Measurements from ENCODE around the gene NEDD4L. TPM values are rescaled to one million over a fixed set of nuclear protein-coding genes. Genes with fewer than 3 reads are reported as not detected.
A peak's percentile ranks its signal among the peaks of the same experiment; 100 is the strongest.
"Not testable (repeated sequence)": the region's sequence is repeated elsewhere in the genome, so short reads cannot be mapped to it uniquely, and the experiment has no call there.

Gene NEDD4L
- 100 to 1,000 TPM in 2 of 8 experiments, 10 to 100 TPM in 6; 51.2 to 394 (median 65.0) TPM for total RNA-seq

DNA sequence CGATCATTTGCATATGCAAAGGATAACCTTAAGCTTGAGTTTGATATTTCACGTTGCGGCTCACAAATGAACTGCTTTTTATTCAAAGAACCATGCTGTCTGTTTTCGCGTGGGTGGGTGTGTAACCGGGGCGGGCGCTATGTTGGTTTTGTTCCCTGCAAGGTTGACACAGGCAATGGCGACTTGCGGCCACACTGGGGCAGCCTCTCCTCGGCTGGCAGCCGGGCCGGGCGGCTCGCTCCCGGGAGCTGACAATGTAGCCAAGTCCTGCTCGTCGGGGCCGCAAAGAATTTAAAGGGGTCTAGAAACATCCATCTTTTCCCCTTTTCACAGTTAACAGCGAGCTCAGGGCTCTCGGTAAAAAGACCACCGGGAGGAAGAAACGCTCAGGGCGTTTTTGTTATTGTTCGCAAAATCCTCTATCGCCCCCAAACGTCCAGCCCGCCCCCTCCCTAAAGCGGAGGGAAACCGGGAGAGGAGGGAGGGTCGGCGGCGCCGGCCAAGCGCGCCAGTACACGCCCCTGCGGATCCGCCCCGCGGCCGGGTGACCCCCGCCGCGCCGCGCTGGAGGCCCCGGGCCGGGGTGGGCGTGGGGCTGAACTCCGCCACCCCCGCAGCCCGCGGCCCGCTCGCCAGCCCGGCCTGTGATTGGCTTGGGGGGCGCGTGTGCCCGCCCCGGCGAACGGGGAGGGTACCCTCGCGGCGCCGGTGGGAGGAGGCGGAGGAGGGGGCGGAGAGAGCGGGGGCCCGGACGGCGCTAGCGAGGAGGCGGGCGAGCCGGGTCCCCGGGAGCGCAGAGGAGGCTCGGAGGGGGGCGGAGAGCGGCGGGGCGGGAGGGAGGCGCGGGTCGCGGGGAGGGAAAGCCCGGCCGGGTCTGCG is at the start of gene NEDD4L:
Gene NEDD4L, plus strand, starts transcription at position 736 of the 879 bp plus-strand sequence. CDS start 435 bp downstream, outside the sequence.
- in situ Hi-C loops (cut with MboI; ENCODE audit: low pct_unique_long_range_greater_than_20kb in 2 of 9, low sequenced_read_pairs in 9 of 9, unreplicated experiment in 9 of 9): loop anchor here in 5 of 9 experiments (25.0 kb wide), 2 partner anchors 156 to 444 kb away; no protein-coding TSS in a partner anchor
- Histone ChIP-seq H3K27ac (peak within 1 kb of the TSS; percentile 64 to 80), H3K4me1 (replicated peaks in 1 of 2) (peaks cover 11 to 15% of the 10 kb centered on the region in 2 donors), H3K4me3 (peak within 1 kb of the TSS; percentile 50 to 87 (median 67))
- peak; percentile 59 to 82 (median 80) for ATAC-seq (replicated peaks in 6 of 8)
- 0 to 3% (median 0%) methylated on average over 1 to 12 of the region's 91 CpGs; no CpG with 5 or more reads in 3 of the 10 experiments for WGBS, 10 experiments

DNA sequence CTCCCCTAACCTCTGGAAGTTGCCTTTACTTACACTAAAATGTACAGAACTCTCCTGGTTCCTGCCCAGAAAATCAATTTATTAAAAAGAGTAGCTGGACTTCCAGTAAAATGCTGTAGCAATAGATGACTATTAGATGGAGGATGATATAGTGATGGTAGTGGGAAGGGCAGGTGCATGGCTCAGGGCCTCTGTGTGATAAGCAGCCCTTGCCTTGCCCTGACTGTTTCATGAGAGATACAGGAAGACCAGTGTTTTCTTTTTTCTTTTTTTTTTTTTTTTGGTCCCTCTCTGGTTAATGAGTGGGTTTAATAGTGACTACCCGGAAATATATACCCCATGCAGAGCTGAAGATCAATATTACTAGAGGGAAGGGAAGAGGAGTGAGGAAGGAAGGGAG is 48.7 kb upstream of the NEDD4L start:
- peaks cover 0 to 4% of the 10 kb centered on the region in 2 donors for H3K4me1 ChIP-seq (replicated peaks in 1 of 2)
- in situ Hi-C loops (cut with MboI; ENCODE audit: low pct_unique_long_range_greater_than_20kb in 2 of 9, low sequenced_read_pairs in 9 of 9, unreplicated experiment in 9 of 9): no loop called here
- no peak for ATAC-seq (replicated peaks in 6 of 8)
- no peak overlapping the region for H3K27ac ChIP-seq
- 13 to 83% (median 57%) methylated on average over 1 of the region's 1 CpG; no CpG with 5 or more reads in 3 of the 10 experiments for WGBS, 10 experiments
- H3K4me3 ChIP-seq: no peak overlapping the region

DNA sequence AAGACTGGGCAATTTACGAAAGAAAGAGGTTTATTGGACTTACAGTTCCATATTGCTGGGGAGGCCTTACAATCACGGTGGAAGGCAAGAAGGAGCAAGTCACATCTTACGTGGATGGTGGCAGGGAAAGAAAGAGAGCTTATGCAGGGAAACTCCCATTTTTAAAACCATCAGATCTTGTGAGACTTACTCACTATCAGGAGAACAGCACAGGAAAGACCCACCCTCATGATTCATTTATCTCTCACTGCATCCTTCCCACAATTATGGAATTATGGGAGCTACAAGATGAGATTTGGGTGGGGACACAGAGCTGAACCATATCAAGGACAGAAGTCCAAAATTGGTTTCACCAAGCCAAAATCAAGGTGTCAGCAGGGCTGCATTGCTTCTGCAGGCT is 47.1 kb upstream of the NEDD4L start:
- H3K4me3 ChIP-seq; H3K4me1 ChIP-seq (replicated peaks in 1 of 2); in situ Hi-C loops (cut with MboI; ENCODE audit: low pct_unique_long_range_greater_than_20kb in 2 of 9, low sequenced_read_pairs in 9 of 9, unreplicated experiment in 9 of 9); H3K27ac ChIP-seq: not testable (repeated sequence)
- ATAC-seq (replicated peaks in 6 of 8): peak in 1 of 8 experiments; percentile 51
- 20 to 100% (median 82%) methylated on average over 1 to 3 of the region's 3 CpGs; no CpG with 5 or more reads in 2 of the 10 experiments for WGBS, 10 experiments

DNA sequence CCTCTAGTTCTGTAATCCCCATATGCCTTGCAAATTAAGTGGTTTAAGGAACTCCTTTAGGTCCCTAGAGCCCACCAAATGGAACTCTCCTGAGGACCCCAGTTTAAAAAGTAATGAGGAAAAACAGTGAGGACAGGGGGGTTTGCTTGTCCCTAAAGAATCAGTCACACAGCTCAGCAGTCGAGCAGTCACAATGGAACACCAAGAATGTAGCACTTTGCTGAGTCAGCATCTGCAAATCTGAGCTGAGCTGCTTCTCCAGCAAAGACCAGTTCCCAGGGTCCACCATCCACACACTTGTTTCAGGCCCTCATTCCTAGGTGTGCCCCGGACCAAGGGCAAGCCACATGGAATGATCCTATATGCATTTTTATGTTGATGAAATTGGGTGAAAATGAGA is 46.2 kb upstream of the NEDD4L start:
- Histone ChIP-seq H3K27ac (no peak overlapping the region), H3K4me3 (no peak overlapping the region), H3K4me1 (replicated peaks in 1 of 2) (peaks cover 0 to 4% of the 10 kb centered on the region in 2 donors)
- WGBS, 10 experiments: 0 to 83% (median 42%) methylated on average over 1 to 2 of the region's 2 CpGs; no CpG with 5 or more reads in 3 of the 10 experiments
- no peak for ATAC-seq (replicated peaks in 6 of 8)
- in situ Hi-C loops (cut with MboI; ENCODE audit: low pct_unique_long_range_greater_than_20kb in 2 of 9, low sequenced_read_pairs in 9 of 9, unreplicated experiment in 9 of 9): no loop called here

DNA sequence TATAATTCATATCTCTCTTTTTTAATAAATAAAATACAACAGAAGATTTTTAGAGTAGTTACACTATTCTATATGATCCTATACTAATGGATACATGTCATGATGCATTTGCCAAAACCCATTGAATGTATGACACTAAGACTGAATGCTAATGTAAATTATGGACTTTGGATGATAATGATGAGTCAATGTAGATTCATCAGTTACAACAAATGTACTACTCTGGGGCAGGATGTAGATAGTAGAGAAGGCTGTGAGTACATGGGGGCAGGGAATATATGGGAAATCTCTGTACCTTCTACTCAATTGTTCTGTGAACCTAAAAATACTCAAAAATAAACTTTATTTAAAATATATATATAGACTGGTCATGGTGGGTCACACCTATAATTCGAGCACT is 45.6 kb upstream of the NEDD4L start:
- WGBS, 10 experiments: 50 to 100% (median 100%) methylated on average over 1 of the region's 1 CpG; no CpG with 5 or more reads in 7 of the 10 experiments
- Histone ChIP-seq H3K4me3 (no peak overlapping the region), H3K4me1 (replicated peaks in 1 of 2) (peaks cover 0 to 4% of the 10 kb centered on the region in 2 donors), H3K27ac (no peak overlapping the region)
- peak in 4 of 8 experiments; percentile 22 to 60 (median 43) for ATAC-seq (replicated peaks in 6 of 8)
- in situ Hi-C loops (cut with MboI; ENCODE audit: low pct_unique_long_range_greater_than_20kb in 2 of 9, low sequenced_read_pairs in 9 of 9, unreplicated experiment in 9 of 9): no loop called here

DNA sequence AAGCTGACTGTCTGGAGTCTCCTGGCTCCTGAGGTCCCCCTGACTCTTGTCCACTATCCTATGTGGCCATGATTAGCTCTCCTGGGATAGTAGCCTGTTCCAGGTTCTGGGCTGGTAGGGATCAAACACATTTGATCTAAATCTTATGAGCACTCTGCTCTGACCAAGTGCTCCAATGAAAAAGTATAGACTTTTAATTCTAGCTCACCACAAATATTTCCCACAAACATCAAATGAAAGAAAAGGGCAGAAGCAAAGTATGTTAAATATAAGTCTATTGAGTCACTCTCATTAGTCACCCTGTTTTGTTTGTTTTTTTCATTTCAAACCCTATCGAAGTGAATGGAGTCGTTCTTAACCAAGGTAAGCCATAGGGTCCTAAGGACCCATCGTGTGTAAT is 39.7 kb upstream of the NEDD4L start:
- in situ Hi-C loops (cut with MboI; ENCODE audit: low pct_unique_long_range_greater_than_20kb in 2 of 9, low sequenced_read_pairs in 9 of 9, unreplicated experiment in 9 of 9): no loop called here
- Histone ChIP-seq H3K4me3 (no peak overlapping the region), H3K4me1 (replicated peaks in 1 of 2) (no peaks in the 10 kb centered on the region), H3K27ac (no peak overlapping the region)
- WGBS, 10 experiments: 4 to 100% (median 72%) methylated on average over 2 to 3 of the region's 3 CpGs; no CpG with 5 or more reads in 3 of the 10 experiments
- peak in 2 of 8 experiments; percentile 73 to 78 for ATAC-seq (replicated peaks in 6 of 8)

DNA sequence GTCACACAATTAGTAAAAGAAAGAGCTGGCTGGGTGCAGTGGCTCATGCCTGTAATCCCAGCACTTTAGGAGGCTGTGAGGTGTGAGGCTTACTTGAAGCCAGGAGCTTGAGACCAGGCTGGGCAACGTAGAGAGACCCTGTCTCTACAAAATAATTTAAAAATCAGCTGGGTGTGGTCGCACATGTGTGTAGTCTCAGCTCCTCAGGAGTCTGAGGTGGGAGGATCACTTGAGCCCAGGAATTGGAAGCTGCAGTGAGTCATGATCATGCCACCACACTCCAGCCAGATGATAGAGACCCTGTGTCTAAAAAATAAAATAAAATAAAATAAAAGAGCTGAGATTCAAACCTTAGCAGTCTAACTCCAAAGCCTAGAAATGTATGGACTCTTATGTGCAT is 39.0 kb upstream of the NEDD4L start:
- in situ Hi-C loops (cut with MboI; ENCODE audit: low pct_unique_long_range_greater_than_20kb in 2 of 9, low sequenced_read_pairs in 9 of 9, unreplicated experiment in 9 of 9): no loop called here
- Histone ChIP-seq H3K4me1 (replicated peaks in 1 of 2) (no peaks in the 10 kb centered on the region), H3K4me3 (no peak overlapping the region), H3K27ac (no peak overlapping the region)
- WGBS, 10 experiments: 0 to 90% (median 75%) methylated on average over 1 to 2 of the region's 2 CpGs; no CpG with 5 or more reads in 3 of the 10 experiments
- ATAC-seq (replicated peaks in 6 of 8): peak in 2 of 8 experiments; percentile 77 to 86

DNA sequence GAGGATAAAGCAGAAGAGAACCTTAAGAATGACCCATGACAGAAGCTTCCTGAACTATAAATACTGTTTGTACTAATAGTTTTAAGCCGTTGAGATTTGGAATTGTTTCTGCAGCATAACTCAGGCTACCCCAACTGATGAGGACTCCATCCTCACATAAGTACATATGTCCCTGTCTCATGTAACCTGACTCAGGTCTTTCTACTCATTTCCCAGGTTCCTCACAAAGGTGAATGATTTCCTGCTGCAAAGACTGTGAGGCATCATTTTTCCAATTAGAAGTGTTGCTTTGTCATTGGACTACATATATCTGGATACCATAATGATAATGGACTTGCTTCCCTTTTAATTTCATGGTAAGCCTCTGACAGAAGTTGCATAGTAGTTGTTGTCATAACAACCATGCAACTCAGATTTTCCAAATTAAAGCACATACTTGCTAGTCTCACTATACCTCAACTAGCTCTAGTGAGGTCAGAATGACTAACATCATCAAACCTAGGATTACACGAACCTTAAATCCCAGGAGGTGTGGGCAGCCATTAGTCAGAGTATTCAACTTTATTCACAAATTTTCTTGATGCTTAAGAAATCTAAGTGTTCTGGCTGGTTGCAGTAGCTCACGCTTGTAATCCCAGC is 38.0 kb upstream of the NEDD4L start:
- in situ Hi-C loops (cut with MboI; ENCODE audit: low pct_unique_long_range_greater_than_20kb in 2 of 9, low sequenced_read_pairs in 9 of 9, unreplicated experiment in 9 of 9): no loop called here
- Histone ChIP-seq H3K4me1 (replicated peaks in 1 of 2) (no peaks in the 10 kb centered on the region), H3K4me3 (no peak overlapping the region), H3K27ac (no peak overlapping the region)
- WGBS, 10 experiments: 38 to 100% (median 69%) methylated on average over 1 to 3 of the region's 3 CpGs; no CpG with 5 or more reads in 2 of the 10 experiments
- peak in 1 of 8 experiments; percentile 9 for ATAC-seq (replicated peaks in 6 of 8)

DNA sequence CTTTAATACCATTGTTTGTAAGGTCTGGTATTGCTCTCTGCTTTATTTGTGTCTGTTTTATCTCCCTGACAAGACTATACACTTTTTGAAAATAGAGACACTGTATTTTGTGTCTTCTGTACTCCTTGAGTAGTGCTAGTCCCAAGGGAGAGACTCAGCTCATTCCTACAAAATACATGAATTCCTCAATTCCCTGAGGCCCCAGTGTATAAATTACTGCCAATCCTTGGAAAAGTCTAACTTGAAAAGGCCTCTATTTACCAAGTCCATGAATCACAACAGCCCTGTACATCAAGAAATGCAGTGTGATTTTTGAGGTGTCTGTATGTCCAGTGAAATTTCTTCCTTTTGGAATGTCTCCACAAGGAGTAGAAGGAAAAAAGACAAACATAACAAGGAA is 34.9 kb upstream of the NEDD4L start:
- no peak overlapping the region for H3K27ac ChIP-seq
- in situ Hi-C loops (cut with MboI; ENCODE audit: low pct_unique_long_range_greater_than_20kb in 2 of 9, low sequenced_read_pairs in 9 of 9, unreplicated experiment in 9 of 9): no loop called here
- H3K4me1 ChIP-seq (replicated peaks in 1 of 2): peaks cover 0 to 3% of the 10 kb centered on the region in 2 donors
- H3K4me3 ChIP-seq: no peak overlapping the region
- no peak for ATAC-seq (replicated peaks in 6 of 8)

DNA sequence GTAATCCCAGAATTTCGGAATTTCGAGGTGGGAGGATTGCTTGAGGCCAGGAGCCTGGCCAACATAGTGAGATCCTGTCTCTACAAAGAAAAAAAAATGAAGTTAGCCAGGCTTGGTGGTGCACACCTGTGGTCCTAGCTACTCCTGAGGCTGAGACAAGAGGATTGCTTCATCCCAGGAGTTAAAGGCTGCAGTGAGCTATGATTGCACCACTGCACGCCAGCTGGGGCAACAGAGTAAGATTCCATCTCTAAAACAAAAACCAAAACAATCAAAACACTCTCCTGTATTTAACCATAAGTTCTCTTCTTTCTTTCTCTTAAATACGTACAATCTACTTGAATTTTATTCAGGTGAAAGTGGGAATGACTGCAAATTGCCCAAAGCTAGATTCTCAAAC is 33.8 kb upstream of the NEDD4L start:
- Histone ChIP-seq H3K27ac (no peak overlapping the region), H3K4me1 (replicated peaks in 1 of 2) (peaks cover 0 to 3% of the 10 kb centered on the region in 2 donors), H3K4me3 (no peak overlapping the region)
- WGBS, 10 experiments: 63 to 94% (median 82%) methylated on average over 1 to 4 of the region's 4 CpGs; no CpG with 5 or more reads in 1 of the 10 experiments
- in situ Hi-C loops (cut with MboI; ENCODE audit: low pct_unique_long_range_greater_than_20kb in 2 of 9, low sequenced_read_pairs in 9 of 9, unreplicated experiment in 9 of 9): no loop called here
- ATAC-seq (replicated peaks in 6 of 8): no peak

DNA sequence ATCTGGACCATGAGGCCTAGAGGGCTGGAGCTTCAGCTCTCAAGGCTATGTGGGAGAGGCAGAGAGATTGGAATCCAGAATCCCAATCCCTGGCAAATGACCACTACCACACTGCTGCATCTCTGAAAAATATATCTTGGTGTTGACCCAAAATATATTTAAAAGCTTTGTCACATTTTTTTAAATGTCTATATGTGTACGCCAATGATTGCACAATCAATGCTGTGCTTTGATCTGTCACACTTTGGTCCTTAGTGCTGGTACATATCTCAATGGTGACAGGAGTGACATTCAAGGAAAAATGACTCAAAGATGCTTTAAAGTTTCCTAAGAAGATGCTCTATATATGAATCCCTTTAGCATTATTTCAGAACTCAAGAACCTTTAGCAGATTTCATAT is 31.7 kb upstream of the NEDD4L start:
- no peak overlapping the region for H3K4me3 ChIP-seq
- peaks cover 0 to 3% of the 10 kb centered on the region in 2 donors for H3K4me1 ChIP-seq (replicated peaks in 1 of 2)
- ATAC-seq (replicated peaks in 6 of 8): no peak
- in situ Hi-C loops (cut with MboI; ENCODE audit: low pct_unique_long_range_greater_than_20kb in 2 of 9, low sequenced_read_pairs in 9 of 9, unreplicated experiment in 9 of 9): no loop called here
- no peak overlapping the region for H3K27ac ChIP-seq
- 57 to 100% (median 91%) methylated on average over 1 of the region's 1 CpG; no CpG with 5 or more reads in 3 of the 10 experiments for WGBS, 10 experiments

DNA sequence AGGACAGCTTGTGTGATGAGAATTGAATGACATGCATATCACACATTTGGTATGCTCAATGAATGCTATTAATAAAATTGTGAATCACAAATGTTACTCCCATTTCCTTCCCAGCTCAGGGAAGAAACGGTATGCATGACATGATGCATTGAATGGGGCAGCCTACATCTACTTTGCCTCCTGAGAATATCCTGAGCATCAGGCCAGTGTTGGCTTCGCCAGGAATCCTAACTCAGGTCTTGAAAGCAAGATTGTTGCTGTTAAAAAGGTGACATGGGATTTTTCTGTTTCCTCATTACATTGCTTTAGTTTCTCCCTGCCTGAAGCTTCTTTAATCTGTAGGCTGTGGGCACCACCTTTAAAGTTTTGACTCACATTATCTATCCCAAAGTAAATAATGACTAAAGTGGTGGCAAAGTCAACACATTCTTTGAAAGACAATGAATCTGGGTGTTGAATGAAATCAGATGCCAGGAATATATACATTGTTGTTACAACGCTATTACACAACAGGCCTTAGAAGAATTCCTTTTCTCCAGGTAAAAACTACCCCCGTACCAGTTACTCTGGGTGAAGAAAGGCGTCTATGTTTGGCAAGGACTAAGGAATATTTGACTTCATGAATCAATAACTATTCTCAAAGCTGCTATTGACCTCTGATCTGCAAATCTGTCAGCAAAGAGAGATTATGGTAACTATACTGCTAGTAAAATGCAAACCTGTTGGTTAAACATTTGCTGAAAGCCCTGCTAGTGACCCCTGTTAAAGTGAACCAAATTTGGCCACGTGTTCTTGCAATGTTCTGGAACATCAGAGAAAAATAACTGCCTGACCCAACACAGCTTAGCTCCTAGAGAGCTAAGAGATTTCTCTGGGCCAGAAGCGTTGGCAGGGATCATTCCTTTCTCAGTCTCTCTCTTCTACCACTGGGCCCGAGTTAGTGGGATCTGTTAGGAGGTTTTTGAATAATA is 30.5 kb upstream of the NEDD4L start:
- Histone ChIP-seq H3K27ac (no peak overlapping the region), H3K4me1 (replicated peaks in 1 of 2) (peaks cover 0 to 3% of the 10 kb centered on the region in 2 donors), H3K4me3 (no peak overlapping the region)
- 38 to 100% (median 53%) methylated on average over 1 to 7 of the region's 8 CpGs for WGBS, 10 experiments
- ATAC-seq (replicated peaks in 6 of 8): peak in 5 of 8 experiments; percentile 31 to 85 (median 39)
- in situ Hi-C loops (cut with MboI; ENCODE audit: low pct_unique_long_range_greater_than_20kb in 2 of 9, low sequenced_read_pairs in 9 of 9, unreplicated experiment in 9 of 9): no loop called here
